ENCODE measurements around the gene RXFP2. TPM values are rescaled to one million over a fixed set of nuclear protein-coding genes. Genes with fewer than 3 reads are reported as not detected.

Gene RXFP2
- total and polyA plus RNA-seq, 2 of the 8 experiments (the other 6 are each of a cell fraction or from before 2014, with no cell fraction given): not detected

DNA sequence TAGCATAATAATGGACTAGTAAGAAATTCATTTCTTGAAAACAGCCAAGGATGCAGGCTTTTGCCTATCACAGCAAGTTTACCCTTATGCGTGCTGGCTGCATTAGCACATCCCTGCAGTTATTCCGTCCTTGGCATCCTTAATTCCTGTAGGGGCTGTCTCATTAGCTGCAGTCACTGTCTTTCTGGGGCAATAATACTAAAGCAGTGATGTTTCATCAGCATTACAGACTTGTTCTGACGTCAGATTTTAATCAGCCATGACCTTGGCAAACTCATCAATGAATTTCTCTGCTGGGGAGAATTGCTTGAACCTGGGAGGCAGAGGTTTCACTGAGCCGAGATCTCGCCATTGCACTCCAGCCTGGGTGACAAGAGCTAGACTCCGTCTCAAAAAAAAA is 103.7 kb downstream of the RXFP2 start (continued):
- TF ChIP-seq, protein P1, sequence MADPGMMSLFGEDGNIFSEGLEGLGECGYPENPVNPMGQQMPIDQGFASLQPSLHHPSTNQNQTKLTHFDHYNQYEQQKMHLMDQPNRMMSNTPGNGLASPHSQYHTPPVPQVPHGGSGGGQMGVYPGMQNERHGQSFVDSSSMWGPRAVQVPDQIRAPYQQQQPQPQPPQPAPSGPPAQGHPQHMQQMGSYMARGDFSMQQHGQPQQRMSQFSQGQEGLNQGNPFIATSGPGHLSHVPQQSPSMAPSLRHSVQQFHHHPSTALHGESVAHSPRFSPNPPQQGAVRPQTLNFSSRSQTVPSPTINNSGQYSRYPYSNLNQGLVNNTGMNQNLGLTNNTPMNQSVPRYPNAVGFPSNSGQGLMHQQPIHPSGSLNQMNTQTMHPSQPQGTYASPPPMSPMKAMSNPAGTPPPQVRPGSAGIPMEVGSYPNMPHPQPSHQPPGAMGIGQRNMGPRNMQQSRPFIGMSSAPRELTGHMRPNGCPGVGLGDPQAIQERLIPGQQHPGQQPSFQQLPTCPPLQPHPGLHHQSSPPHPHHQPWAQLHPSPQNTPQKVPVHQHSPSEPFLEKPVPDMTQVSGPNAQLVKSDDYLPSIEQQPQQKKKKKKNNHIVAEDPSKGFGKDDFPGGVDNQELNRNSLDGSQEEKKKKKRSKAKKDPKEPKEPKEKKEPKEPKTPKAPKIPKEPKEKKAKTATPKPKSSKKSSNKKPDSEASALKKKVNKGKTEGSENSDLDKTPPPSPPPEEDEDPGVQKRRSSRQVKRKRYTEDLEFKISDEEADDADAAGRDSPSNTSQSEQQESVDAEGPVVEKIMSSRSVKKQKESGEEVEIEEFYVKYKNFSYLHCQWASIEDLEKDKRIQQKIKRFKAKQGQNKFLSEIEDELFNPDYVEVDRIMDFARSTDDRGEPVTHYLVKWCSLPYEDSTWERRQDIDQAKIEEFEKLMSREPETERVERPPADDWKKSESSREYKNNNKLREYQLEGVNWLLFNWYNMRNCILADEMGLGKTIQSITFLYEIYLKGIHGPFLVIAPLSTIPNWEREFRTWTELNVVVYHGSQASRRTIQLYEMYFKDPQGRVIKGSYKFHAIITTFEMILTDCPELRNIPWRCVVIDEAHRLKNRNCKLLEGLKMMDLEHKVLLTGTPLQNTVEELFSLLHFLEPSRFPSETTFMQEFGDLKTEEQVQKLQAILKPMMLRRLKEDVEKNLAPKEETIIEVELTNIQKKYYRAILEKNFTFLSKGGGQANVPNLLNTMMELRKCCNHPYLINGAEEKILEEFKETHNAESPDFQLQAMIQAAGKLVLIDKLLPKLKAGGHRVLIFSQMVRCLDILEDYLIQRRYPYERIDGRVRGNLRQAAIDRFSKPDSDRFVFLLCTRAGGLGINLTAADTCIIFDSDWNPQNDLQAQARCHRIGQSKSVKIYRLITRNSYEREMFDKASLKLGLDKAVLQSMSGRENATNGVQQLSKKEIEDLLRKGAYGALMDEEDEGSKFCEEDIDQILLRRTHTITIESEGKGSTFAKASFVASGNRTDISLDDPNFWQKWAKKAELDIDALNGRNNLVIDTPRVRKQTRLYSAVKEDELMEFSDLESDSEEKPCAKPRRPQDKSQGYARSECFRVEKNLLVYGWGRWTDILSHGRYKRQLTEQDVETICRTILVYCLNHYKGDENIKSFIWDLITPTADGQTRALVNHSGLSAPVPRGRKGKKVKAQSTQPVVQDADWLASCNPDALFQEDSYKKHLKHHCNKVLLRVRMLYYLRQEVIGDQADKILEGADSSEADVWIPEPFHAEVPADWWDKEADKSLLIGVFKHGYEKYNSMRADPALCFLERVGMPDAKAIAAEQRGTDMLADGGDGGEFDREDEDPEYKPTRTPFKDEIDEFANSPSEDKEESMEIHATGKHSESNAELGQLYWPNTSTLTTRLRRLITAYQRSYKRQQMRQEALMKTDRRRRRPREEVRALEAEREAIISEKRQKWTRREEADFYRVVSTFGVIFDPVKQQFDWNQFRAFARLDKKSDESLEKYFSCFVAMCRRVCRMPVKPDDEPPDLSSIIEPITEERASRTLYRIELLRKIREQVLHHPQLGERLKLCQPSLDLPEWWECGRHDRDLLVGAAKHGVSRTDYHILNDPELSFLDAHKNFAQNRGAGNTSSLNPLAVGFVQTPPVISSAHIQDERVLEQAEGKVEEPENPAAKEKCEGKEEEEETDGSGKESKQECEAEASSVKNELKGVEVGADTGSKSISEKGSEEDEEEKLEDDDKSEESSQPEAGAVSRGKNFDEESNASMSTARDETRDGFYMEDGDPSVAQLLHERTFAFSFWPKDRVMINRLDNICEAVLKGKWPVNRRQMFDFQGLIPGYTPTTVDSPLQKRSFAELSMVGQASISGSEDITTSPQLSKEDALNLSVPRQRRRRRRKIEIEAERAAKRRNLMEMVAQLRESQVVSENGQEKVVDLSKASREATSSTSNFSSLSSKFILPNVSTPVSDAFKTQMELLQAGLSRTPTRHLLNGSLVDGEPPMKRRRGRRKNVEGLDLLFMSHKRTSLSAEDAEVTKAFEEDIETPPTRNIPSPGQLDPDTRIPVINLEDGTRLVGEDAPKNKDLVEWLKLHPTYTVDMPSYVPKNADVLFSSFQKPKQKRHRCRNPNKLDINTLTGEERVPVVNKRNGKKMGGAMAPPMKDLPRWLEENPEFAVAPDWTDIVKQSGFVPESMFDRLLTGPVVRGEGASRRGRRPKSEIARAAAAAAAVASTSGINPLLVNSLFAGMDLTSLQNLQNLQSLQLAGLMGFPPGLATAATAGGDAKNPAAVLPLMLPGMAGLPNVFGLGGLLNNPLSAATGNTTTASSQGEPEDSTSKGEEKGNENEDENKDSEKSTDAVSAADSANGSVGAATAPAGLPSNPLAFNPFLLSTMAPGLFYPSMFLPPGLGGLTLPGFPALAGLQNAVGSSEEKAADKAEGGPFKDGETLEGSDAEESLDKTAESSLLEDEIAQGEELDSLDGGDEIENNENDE (IDR thresholded peaks at IDR 0.05; ENCODE audit: insufficient replicate concordance, low read length): no peak
- TF ChIP-seq CBX8 (IDR thresholded peaks at IDR 0.05; ENCODE audit: borderline replicate concordance, low read depth, low read length): no peak
- TF ChIP-seq TBP (IDR thresholded peaks at IDR 0.05; ENCODE audit: low read depth, low read length): no peak
- TF ChIP-seq, protein P2, sequence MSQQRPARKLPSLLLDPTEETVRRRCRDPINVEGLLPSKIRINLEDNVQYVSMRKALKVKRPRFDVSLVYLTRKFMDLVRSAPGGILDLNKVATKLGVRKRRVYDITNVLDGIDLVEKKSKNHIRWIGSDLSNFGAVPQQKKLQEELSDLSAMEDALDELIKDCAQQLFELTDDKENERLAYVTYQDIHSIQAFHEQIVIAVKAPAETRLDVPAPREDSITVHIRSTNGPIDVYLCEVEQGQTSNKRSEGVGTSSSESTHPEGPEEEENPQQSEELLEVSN (IDR thresholded peaks at IDR 0.05): no peak
- TF ChIP-seq SIRT6 (IDR thresholded peaks at IDR 0.05; ENCODE audit: low read length): no peak
